Measurements from ENCODE around the gene C9orf50.

DNA sequence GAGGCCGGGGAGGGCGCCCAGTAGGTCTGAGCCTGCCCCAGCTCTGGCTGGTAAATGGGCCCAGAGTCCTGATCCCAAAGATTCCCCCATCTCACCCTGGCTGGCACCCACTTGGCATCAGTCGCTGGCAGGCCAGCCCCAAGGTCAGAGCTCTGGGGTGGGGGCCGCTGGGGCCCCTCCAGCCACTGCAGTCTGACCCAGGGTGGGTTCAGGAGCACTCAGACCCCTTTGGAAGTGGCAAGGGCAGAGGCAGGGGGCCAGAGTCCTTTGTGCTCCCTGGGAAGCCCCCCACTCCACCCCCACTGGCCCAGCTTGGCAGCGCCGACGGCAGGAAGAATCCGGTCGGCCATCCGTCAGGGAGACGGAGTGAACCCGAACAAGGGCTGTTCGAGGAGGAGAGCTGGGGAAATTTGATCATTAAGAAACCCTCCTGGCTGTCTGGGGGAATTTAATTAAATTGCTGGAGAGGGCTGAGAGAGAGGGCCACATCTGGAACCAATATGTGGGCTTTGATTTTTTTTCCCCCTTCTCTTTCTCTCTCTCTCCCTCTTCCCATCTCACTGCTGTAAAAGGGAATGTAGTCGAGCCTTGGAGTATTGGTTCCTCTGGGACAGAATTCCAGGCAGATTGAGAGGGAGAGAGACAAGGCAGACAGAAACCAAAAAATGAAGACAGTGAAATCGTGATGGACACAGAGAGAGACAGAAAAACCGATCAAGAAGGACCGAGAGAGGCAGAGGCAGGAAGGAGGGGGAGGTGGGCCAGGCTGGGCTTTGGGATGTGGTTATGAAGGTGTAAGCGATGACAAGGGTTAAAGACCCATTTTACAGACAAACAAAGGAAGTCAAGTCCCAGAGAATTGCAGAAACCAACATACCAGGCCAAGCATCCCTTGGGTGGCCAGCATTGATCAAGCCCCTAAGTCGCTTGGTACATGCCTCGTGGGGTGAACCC is 29.1 kb upstream of the C9orf50 start:
- TF ChIP-seq EP300 (IDR thresholded peaks at IDR 0.05; ENCODE audit: borderline replicate concordance) (no peak), REST (IDR thresholded peaks at IDR 0.05; ENCODE audit: low read depth) (no peak), TAF1 (IDR thresholded peaks at IDR 0.05; ENCODE audit: low read depth) (no peak), TEAD4 (IDR thresholded peaks at IDR 0.05) (no peak), NFIC (IDR thresholded peaks at IDR 0.05) (no peak)

Data from Ishikawa (cell line).